ENCODE measurements around the gene DPT.

The DPT gene

DNA sequence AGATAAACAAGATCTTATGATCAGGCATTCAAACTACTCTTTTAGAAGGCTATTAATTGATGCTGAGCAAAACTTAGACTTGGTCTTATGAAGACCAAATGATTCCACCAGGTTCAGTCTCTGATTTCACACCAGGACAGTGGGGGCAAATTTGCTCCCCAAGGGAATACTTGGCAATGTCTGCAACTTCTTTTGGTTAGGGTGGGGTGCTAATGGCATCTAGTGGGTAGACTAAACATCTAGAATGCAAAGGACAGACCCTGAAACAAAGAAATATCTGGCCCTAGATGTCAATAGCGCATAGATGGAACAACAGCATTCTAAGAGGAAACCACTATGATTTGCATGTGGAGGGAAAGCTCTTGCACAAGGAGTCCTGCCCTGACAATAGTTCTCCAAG, 30.6 kb downstream of the DPT start:
- no peak for DNase-seq (ENCODE audit: low spot score)

DNA sequence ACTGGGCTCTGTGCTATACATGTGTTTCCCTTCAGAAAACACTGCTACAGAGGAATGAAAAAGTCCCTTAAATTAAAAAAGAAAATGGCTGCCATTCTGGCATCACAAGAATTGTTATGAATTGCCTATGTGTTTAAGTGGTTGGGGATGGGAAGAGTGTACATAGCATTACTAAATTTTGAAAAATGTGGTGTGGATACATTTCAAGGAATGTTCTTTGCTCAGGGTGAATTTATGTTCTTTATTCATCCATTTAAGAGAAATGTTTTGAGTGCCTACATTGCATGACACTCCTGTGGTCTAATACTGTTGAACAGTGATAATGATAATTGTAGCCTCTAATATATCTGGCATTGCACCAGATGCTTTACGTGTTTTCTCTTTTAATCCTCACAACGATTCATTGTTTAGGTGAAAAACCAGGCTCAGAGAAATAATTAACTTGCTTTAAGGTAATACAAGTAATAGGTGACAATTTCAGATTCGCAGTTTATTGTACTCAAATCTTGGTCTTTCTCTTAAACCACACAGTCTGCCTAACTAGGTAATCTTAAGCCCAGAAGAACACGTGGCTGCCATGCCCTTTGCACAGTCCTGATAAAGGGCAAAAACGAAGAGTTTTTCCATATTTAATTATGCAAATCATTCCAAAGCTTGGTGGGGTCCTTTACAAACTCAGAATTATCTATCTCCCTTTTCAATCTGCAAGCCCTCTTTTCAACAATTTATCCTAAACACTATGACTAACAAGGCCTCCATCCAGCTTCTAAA, 31.5 kb downstream of the DPT start:
- DNase-seq (ENCODE audit: low spot score): no peak

DNA sequence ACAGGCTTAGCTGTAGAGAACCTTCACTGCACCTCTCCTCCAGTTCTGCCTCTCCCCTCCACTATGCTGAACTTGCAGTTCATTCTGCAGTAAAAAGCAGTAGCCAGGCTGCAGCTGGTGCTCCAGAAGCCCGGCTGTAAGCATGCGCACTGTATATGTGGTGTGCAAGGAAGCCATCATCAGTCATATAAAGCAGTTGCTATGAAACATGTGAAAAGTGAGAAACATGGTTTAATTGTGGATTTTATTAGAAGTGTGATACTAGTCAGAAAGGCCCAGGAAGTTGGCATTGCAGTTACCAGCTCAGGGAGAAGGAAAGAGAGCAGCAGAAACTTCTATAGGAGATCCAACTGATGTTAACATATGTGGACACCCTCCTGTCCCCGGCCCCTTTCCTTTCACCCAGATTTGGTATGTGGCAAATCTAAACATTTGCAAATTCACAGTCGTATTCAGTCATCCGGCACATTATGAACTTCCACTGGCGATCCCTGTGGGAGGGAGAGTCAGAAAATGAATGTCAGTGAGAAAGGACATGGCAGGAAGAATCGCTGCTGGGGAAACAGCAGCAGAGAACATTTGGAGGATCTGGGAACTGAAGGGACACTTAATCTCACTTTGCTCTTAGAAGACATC, 32.8 kb downstream of the DPT start:
- no peak for DNase-seq (ENCODE audit: low spot score)

DNA sequence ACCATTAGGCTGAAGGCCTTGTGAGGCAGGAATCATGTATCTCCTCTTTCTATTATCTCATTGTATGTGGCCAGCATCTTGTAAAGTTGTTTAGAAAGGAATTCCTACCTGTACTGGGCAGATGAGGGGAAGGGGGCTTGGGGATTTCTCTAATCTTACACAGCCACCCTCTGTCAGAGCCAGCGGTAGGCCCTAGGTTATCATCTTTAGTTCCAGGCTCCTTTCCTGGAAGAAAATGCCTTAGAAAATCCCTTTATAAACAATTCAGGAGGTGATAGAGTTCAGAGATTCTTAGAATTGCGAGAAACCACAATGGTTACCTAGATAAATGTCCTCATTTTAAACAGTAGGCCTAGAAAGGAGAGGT, 35.2 kb downstream of the DPT start:
- DNase-seq (ENCODE audit: low spot score): no peak

DNA sequence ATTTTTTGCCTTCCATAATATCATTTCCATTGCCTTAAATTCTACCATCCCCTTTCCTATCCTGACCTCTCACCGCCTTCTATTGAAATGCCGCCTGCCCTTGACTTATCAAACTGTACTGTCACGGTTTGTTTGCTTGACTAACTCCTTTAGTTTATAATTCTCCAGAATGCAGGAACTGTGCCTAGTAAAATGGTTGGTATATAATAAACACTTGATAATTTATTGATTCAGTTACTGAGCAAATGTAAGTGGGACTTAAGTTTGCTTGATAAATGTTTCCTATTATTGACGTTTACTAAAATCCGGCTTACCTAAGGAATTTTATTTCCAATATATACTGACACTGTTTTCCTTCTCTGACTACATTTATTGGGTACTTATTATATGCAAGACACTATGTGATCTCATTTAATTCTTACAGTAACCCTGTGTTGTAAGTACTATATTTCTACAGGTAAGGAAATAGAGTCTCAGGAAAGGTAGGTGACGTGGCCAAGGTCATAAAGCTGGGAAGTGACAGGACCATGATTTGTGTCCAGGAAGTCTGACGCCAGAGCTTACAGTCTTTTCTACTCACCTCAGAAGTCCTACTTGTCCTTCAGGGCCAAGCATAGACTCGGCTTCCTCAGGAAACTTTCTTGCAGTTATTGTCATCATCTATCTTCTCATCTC, 35.7 kb downstream of the DPT start:
- no peak for DNase-seq (ENCODE audit: low spot score)

DNA sequence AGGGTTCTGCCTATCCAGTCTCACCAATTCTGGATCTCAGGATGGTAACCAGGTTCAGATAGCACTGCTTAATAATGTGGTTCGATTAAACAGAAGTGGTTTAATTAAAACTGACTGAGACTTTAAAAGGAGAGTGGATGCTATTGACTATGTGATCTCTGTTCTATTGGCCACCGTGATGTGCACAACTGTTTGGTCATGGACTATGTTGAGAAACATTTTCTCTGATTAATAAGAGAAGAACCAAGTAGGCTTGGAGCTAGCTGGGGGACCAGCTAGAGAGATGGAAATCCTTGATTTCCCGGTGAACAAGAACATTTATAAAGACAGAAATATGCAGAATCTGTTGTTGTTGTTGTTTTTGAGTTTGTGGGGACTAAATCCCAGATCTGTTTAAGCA, 36.5 kb downstream of the DPT start:
- DNase-seq (ENCODE audit: low spot score): no peak

DNA sequence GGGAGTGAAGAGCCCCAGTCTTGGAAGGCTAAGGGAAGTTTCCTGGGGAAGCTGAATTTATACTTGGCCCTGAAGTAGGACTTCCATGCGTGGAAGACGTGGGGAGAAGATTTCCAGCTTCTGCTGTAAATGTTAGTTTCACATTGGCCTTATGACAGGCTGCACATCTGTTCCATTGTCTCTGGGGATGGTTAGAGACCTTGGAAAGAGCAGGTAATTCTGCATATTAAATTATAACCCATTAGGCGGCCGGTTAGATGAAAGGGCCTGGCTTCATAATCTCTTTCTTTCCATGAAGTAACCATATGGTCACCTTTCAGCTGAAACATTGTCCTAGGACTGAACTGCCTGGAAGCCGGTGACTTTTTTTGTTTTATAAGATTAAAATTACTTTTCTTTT, 37.5 kb downstream of the DPT start:
- no peak for DNase-seq (ENCODE audit: low spot score)

DNA sequence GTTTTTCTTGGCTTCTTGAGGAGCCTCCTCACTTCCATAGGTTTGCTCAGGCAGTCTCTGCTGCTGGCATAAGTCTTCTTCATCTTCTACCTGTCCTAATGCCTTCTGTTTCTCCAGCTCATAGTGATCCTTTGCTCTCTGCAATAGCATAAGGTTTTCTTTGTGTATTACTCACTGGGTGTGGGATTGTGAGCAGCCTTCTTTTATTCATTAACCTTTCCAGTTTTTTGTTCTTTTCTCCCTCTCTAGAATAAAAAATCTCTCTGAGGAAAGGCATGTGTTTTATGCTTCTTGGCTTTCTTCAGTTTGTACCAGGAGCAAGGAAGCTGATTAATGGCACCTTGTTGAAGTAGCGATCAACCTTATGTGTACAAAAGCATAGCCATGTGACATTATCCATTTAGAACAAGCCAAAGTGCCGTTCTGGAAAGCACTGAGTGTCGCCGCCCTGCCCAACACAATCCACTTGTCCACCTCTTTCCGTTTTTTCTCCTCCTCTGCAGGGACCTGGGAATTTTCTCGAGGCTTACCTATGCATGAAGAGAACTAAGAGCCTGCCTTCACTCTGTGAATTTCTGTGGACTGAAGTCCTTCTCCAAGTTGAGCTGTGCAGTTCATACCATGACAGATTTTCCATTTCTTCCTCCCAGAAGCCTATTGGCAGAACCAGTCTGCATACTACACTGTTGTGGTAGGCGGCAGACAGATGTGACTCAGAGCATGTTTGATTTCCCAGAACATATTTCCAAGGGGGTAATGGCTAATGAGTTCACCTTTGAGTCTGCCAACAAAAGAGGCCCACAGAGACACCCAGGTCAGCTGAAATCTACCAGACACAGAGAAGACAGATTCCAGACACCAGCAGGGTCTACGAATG, 39.0 kb downstream of the DPT start:
- DNase-seq (ENCODE audit: low spot score): no peak

DNA sequence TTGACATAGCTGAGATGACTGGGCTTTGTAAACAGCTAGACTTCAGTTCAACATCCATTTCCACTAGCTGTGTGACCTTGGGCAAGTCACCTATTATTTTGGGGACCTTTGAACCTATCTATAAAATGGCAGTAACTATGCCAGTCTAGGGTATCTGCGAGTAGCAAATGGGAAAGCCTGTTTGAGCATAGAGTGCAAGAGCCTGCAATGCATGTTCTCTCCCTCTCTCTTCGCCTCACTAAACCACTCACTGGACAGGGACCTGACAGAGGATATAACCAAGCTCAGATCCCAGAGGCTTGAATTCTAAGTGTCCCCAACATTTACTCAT, 39.7 kb downstream of the DPT start:
- DNase-seq (ENCODE audit: low spot score): no peak

DNA sequence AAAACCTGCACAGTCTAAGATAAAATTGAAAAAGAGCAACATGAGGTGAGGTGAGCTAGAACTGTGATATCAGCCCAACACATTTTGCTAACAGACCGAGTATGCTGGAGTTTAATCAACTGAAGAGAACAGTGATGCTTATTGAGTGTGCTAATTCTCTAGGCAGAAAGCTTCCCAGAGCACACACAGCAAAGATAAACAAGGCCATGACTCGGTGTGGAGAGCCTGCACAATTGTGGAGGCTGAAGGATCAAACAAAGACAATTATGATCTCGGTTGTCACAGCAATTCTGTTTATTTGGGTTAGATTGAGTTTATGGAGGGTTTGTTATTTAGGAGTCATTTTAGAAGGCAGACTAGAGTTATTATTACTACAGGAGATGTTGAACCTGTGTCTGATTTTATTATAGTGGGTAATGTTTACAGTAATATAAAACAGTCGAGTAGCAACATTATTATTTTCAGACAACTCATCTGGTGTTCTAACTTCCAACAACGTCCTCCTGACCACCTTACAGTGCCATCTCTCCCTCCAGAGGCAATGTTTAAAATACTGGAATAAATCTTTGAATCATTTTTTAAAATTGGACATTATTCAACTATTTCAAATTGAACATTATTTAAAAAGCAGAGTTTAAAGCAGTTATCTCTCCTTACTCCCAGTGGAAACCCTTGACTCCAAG, 40.2 kb downstream of the DPT start:
- no peak for DNase-seq (ENCODE audit: low spot score)

DNA sequence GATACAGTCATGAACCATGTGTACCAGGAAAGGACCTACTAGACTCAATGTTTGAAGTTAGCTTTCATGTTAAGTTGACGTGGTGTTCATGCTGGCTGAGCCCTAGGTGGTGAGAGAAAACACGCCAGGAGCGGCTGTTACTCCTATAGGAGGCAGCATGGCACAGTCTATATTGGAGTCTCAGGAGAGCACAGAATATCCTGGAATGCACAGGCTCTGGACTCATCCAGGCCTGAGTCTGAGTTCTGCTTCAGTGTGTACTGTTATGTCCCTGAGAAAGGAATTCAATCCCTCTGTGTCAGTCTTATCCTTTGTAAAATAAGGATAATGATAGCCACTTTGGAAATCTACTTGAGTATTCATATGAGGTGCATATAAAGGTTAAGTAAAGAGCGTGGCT, 41.2 kb downstream of the DPT start:
- no peak for DNase-seq (ENCODE audit: low spot score)

DNA sequence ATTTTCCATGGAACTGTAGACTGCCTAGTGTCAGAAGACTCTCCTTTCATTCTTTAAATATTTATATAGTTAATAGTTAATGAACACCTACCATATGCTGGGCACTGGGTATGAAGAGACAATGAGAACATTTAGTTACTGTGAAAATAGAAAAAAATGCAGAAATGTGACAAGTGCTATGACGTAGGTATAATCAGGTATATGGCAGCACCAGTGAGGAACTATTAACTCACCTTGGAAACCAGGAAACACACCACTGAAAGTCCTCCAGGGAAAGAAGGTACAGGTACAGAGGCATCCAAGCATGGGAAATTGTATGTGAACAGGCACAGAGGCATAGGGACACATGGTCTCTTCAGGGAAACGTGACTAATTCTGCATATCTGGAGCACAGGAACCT, 42.3 kb downstream of the DPT start:
- no peak for DNase-seq (ENCODE audit: low spot score)

DNA sequence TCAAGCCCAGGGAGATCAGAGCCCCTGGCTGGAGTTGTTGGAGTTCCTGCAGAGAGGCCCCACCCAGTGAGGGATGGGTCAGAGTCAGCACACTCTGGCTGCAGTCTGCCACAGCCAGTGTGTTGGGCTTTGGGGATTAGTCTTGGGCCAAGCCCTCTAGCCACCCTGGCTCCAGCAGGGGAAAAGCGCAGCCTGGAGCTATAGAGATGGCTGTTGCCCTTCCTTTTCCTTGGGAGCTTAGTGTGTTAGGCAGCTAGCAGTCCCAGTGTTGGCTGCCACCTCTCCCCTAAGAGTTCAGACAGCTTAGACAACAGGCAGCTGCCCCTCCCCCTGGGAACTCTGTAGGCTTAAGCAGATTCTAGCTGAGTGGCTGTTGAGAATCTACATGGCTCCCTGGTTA, 45.1 kb downstream of the DPT start:
- no peak for DNase-seq (ENCODE audit: low spot score)

DNA sequence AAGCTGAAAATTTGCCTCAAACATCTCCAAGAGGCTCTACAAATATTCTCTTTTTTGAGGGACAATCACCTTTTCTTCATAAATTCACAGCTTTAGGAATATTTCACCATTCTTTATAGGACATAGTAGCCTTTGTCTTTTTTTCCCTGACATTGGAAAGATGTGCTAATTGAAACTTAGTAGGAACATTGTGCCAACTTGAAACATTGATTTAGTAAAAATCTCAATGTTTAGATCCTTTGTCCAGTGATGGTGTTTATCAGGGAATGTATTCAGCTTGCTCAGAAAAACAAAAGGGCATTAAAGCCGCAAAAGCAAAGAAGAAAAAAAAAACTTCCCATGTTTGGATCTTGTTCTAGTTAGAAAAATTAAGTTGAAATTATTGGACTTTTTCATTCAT, 52.1 kb downstream of the DPT start:
- DNase-seq (ENCODE audit: low spot score): no peak

DNA sequence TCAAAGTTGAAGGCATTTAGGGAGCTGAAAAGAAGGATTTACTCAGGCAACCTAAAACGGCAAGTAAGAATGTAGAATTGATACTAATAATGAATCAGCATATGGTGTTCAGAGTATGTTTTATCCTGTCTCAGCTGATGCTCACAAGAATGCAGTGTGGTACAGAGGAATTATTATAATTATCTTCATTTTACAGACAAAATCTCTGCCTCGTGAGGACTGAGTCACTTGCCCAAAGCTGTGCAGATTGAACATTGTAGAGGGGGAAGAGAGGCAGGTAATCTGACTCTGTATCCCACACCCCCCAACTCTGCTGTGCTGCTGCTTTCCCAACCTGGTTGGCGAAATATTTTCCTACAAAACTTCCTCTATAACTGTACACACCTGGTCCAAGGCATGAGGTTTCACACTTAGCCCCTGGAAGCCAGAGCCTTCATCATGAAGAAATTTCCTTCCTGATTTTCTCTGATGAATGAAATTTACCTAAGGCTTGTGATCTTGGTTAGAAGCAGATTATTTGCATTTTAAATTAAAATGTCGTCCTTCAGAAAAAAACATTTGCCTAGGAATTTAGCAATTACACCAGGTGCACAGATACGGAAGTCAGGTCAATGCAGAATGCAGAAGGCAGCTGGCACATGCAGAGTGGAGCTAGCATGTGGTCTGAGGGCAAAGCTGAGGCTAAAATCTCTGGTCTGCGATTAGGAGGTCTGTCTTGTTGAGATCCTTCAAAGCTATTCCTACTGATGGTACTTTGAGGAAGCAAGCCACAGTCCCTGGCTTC, 52.8 kb downstream of the DPT start:
- DNase-seq (ENCODE audit: low spot score): peak; percentile 4

DNA sequence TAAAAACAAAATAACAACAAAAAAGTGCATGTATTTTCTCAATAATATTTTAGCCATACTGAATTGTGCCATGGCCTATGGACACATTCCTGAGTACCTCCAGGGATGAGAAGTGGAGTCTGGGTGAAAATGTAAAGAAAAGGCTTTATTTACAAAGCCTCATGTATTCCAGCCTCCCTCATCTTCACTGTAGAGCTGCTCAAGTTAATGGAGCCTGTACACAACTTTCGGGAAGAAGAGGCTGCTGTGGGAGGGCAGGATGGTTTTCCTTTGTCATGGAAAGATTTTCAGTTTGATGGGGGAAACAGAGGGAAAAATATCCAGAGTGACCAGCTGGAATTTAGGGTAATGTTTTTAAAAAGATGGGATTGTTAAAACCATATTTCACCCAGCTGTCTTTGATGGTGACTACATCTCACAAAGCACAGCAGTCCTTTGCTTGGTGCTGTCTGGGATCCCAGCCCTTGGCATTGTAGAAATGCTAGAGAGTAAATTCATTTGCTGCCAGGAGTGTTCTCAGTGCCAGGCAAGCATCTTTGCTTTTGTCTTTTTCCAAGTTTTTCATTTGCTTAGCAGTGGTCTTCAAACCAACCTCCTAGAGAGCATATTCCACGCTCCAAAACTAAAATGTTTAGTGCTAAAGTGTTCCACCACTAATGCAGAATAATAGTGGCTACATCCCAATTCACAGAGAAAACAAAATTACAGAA, 54.9 kb downstream of the DPT start:
- peak; percentile 20 for DNase-seq (ENCODE audit: low spot score)

DNA sequence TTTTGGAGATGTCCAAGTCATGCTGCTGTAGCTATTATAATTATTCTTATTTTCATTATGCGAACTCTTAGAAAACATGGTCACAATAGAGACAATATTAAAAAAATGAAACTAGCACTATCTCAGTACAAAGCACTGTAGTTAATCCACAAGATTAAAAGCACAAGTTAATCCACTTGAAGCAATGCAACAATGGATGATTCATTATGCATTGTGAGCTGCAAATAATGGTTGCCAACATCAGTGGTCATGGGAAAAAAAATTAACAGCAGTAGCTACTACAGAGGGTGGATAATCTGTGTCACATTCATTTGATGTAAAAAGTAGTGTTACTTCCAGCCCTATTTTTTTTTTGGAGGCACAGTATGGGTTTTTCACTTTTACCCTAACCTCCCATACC, 56.7 kb downstream of the DPT start:
- DNase-seq (ENCODE audit: low spot score): no peak

DNA sequence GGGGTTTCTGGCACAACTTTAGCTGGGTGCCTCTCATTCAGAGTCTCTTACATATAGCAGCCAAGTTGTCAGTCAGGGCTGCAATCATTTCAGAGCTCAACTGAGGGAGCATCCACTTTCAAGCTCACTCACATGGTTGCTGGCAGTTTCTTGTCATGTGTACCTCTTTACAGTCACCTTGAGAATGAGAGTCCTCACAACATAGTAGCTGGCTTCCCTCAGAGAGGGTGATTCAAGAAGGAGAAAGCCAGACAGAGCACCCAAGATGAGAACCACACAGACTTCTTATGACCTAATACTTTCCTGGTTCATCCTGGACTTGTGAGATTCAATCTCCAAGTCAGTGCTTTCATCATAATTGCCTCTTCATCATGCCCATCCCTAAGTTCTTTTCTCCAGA, 57.2 kb downstream of the DPT start:
- DNase-seq (ENCODE audit: low spot score): no peak

DNA sequence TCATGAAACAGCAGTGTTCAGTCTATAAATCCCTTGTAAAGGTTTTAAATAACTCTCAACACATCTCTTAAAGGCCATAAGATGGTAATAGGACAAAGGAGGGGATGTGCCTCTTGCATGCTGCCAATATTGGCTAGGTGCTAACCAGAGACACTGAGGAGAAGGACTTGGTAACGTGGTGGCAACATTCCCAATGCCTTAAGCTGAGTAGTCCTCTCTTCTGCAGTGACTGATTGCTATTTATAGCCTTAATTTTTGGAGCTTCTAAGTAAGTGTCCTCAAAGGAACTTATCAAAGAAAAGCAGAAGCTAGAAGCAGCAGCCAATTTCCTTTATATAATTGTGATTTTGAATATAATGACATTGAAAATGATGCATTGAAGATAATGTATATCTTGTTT, 63.0 kb downstream of the DPT start:
- DNase-seq (ENCODE audit: low spot score): no peak

DNA sequence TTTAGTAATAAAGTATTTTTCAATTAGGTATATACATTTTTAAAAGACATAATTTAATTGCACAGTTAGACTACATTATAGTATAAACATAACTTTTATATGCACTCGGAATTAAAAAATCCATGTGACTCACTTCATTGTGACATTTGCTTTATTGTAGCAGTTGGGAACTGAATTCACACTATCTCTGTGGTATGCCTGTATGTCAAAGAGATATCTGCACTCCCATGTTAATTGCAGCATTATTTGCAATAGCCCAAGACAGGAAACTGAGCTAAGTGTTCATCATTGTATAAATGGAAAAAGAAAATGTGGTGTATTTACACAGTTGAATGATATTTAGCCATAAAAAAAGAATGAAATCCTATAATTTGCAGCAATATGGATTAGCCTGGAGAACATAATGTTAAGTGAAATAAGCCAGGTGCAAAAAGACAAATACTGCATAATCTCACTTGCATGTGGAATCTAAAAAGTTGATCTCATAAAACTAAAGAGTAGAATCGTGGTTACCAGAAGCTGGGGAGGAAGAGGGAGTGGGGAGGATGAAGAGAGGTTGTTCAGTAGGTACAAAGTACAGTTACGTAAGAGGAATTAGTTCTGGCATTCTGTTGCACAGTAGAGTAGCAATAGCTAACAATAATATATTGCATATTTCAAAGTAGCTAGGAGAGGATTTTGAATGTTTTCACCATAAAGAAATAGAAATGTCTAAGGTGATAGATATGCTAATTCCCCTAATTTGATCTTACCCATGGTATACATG, 64.8 kb downstream of the DPT start:
- no peak for DNase-seq (ENCODE audit: low spot score)

Measured in cerebellar cortex (tissue), 1 donor.